IMR-90 (cell line): ENCODE data around the gene ARHGAP10. TPM values are rescaled to one million over a fixed set of nuclear protein-coding genes. Genes with fewer than 3 reads are reported as not detected.

Experiments used
- ATAC-seq: fragments of 200-7000 bp; cut with Tn5 transposase; 2 replicates; pipeline ENCODE4 v1.9.1; 2020; ENCODE audit warnings: low read depth, mild to moderate bottlenecking, moderate library complexity
- BruUV-seq: library from RNA; stranded (reverse); fragments of 400-500 nt; replicated peaks from 2 replicates; lab custom pipeline; 2021; lab: Mats Ljungman, UMichigan
- CTCF ChIA-PET: fragments of 300-600 bp; formaldehyde crosslinking; extraction: SDS; loops from one replicate; lab custom pipeline; 2021; ENCODE audit warnings: antibody characterized with exemption; lab: Yijun Ruan, JAX
- POLR2A ChIA-PET: fragments of 300-600 bp; sonication (Branson Sonifier 250); formaldehyde crosslinking; loops from one replicate; lab custom pipeline; 2022; ENCODE audit warnings: antibody characterized with exemption; ENCODE audit not compliant: unreplicated experiment; lab: Charles Lee
- DNase-seq: peaks from one replicate; pipeline ENCODE4 v3.0.0; 2013
- H2AFZ ChIP-seq: replicated peaks from 2 replicates; pipeline ENCODE3; 2013; ENCODE audit warnings: low read length, mild to moderate bottlenecking; ENCODE audit not compliant: poor library complexity
- H2AK5ac ChIP-seq: 2 replicates; pipeline ENCODE4 v1.6.1; 2013; ENCODE audit warnings: low read depth, low read length, inconsistent platforms
- H2AK9ac ChIP-seq: replicated peaks from 2 replicates; pipeline ENCODE3; 2013; ENCODE audit warnings: mild to moderate bottlenecking, low read depth, low read length, moderate library complexity; ENCODE audit not compliant: poor library complexity
- H2BK120ac ChIP-seq: 2 replicates; pipeline ENCODE4 v1.6.1; 2013; ENCODE audit warnings: low read depth, low read length, inconsistent platforms
- H2BK15ac ChIP-seq: 3 replicates; pipeline ENCODE4 v1.6.1; 2013; ENCODE audit warnings: low read depth, low read length, inconsistent platforms
- H2BK20ac ChIP-seq: 2 replicates; pipeline ENCODE4 v1.6.1; 2013; ENCODE audit warnings: low read depth, mild to moderate bottlenecking, inconsistent platforms, low read length, moderate library complexity
- H2BK5ac ChIP-seq: 2 replicates; pipeline ENCODE4 v1.6.1; 2013; ENCODE audit warnings: mild to moderate bottlenecking, low read depth, low read length, inconsistent platforms; ENCODE audit not compliant: poor library complexity, severe bottlenecking
- H3K14ac ChIP-seq: replicated peaks from 2 replicates; pipeline ENCODE4 v1.6.1; 2013; ENCODE audit warnings: low read depth, low read length, inconsistent platforms
- H3K18ac ChIP-seq: 2 replicates; pipeline ENCODE4 v1.6.1; 2013; ENCODE audit warnings: low read depth, low read length, control low read depth
- H3K23ac ChIP-seq: 2 replicates; pipeline ENCODE4 v1.6.1; 2013; ENCODE audit warnings: low read depth, low read length, inconsistent platforms
- H3K27ac ChIP-seq: 2 replicates; pipeline ENCODE4 v1.5.1; 2013; ENCODE audit warnings: mild to moderate bottlenecking, control low read depth, low read length; ENCODE audit not compliant: insufficient read depth
- H3K27me3 ChIP-seq: 2 replicates; pipeline ENCODE4 v1.6.1; 2013; ENCODE audit warnings: low read length; ENCODE audit not compliant: control insufficient read depth, insufficient read depth
- H3K36me3 ChIP-seq: 2 replicates; pipeline ENCODE4 v1.6.1; 2013; ENCODE audit warnings: low read length, mixed read lengths; ENCODE audit not compliant: control insufficient read depth, insufficient read depth
- H3K4ac ChIP-seq: 2 replicates; pipeline ENCODE4 v1.6.1; 2013; ENCODE audit warnings: low read depth, low read length, inconsistent platforms
- H3K4me1 ChIP-seq: 2 replicates; pipeline ENCODE4 v1.6.1; 2013; ENCODE audit warnings: low read length, mixed read lengths; ENCODE audit not compliant: control insufficient read depth, insufficient read depth
- H3K4me2 ChIP-seq: 2 replicates; pipeline ENCODE4 v1.6.1; 2013; ENCODE audit warnings: low read depth, mild to moderate bottlenecking, control low read depth, low read length, moderate library complexity
- H3K4me3 ChIP-seq: 2 replicates; pipeline ENCODE4 v1.5.1; 2013; ENCODE audit warnings: low read depth, mild to moderate bottlenecking, control low read depth, low read length, moderate library complexity; ENCODE audit not compliant: insufficient read depth
- H3K56ac ChIP-seq: 2 replicates; pipeline ENCODE4 v1.6.1; 2013; ENCODE audit warnings: low read length, inconsistent platforms; ENCODE audit not compliant: insufficient read depth; ENCODE audit errors: extremely low read depth
- H3K79me1 ChIP-seq, 2 experiments: 2 replicates each; pipeline ENCODE4 v1.6.1; 2013; ENCODE audit warnings: low read length in 2 of 2, inconsistent platforms in 1 of 2, low read depth in 1 of 2
- H3K9ac ChIP-seq: 2 replicates; pipeline ENCODE4 v1.6.1; 2013; ENCODE audit warnings: low read depth, low read length, control low read depth
- H3K9me1 ChIP-seq: 2 replicates; pipeline ENCODE4 v1.6.1; 2013; ENCODE audit warnings: low read length, inconsistent platforms; ENCODE audit not compliant: insufficient read depth
- H3K9me3 ChIP-seq: 2 replicates; pipeline ENCODE4 v1.6.1; 2013; ENCODE audit warnings: low read length; ENCODE audit not compliant: control insufficient read depth, insufficient read depth
- H4K20me1 ChIP-seq: 2 replicates; pipeline ENCODE4 v1.6.1; 2013; ENCODE audit warnings: low read length, inconsistent platforms; ENCODE audit not compliant: insufficient read depth
- H4K5ac ChIP-seq: 2 replicates; pipeline ENCODE4 v1.6.1; 2013; ENCODE audit warnings: mild to moderate bottlenecking, low read depth, low read length, control low read depth
- H4K8ac ChIP-seq, 2 experiments: 2 replicates each; pipeline ENCODE4 v1.6.1; 2013; ENCODE audit warnings: low read depth in 2 of 2, low read length in 2 of 2, control low read depth in 1 of 2, inconsistent platforms in 1 of 2
- H4K91ac ChIP-seq: 2 replicates; pipeline ENCODE4 v1.6.1; 2013; ENCODE audit warnings: low read depth, low read length, inconsistent platforms; ENCODE audit not compliant: insufficient read depth
- FOS ChIP-seq: fragments of 150-350 bp; IDR thresholded peaks from 2 replicates; pipeline ENCODE4 v1.6.1; 2016; ENCODE audit warnings: low read depth, low read length
- MAFK ChIP-seq: IDR thresholded peaks from 2 replicates; pipeline ENCODE4 v1.6.1; 2012; ENCODE audit warnings: low read depth, low read length, improper control_type of control experiment
- MAZ ChIP-seq: IDR thresholded peaks from 2 replicates; pipeline ENCODE4 v1.6.1; 2012; ENCODE audit warnings: low read depth, mild to moderate bottlenecking, low read length, improper control_type of control experiment, moderate library complexity, borderline replicate concordance
- RAD21 ChIP-seq: IDR thresholded peaks from 2 replicates; pipeline ENCODE4 v1.6.1; 2012; ENCODE audit warnings: low read length, improper control_type of control experiment
- RCOR1 ChIP-seq: IDR thresholded peaks from 2 replicates; pipeline ENCODE4 v1.6.1; 2012; ENCODE audit warnings: mild to moderate bottlenecking, low read length, improper control_type of control experiment; ENCODE audit not compliant: insufficient replicate concordance
- RFX5 ChIP-seq: IDR thresholded peaks from 2 replicates; pipeline ENCODE4 v1.8.0; 2012; ENCODE audit warnings: low read depth, mild to moderate bottlenecking, low read length, moderate library complexity
- WGBS, 2 experiments: methylation state at CpG; one replicate each; pipeline versions ENCODE4 v1.1.5 to v1.1.7; 2013; ENCODE audit warnings: missing lambda C conversion rate in 2 of 2; ENCODE audit not compliant: insufficient read length in 1 of 2; ENCODE audit errors: extremely low coverage in 2 of 2; 5-methylcytosine and 5-hydroxymethylcytosine counted together
- dilution Hi-C: fragments of 300-500 bp; cut with HindIII; formaldehyde crosslinking; loops from one replicate; pipeline ENCODE4 v1.14.3; 2018; ENCODE audit warnings: low sequenced_read_pairs; ENCODE audit not compliant: unreplicated experiment
- in situ Hi-C: fragments of 300-500 bp; cut with MboI; formaldehyde crosslinking; loops from 3 replicates; pipeline ENCODE4 v1.14.3; 2019; ENCODE audit warnings: low sequenced_read_pairs, inconsistent platforms, mixed read lengths
- intact Hi-C: fragments of 100-400 bp; cut with micrococcal nuclease; formaldehyde crosslinking; loops from 2 replicates; pipeline ENCODE4 v1.10.0; 2022
- polyA plus RNA-seq, 3 experiments: library from polyadenylated mRNA; depleted of rRNA; stranded (reverse); fragments of >200 nt; gene quantifications; 2 replicates each; pipeline ENCODE4 v1.2.3, GENCODE V29; 2012; ENCODE audit warnings: low replicate concordance in 1 of 3
- total RNA-seq: library from RNA; depleted of rRNA; stranded (reverse); fragments of >200 nt; gene quantifications from 2 replicates; pipeline ENCODE4 v1.2.3, GENCODE V29; 2012
- TF ChIP-seq, protein P1 (sequence below): fragments of 150-350 bp; IDR thresholded peaks from 2 replicates; pipeline ENCODE4 v1.6.1; 2016; ENCODE audit warnings: low read depth, mild to moderate bottlenecking, low read length, moderate library complexity, borderline replicate concordance

The ARHGAP10 gene
- total and polyA plus RNA-seq, 2 of the 4 experiments (the other 2 are of a cell fraction): 27.1 to 29.4 TPM

DNA sequence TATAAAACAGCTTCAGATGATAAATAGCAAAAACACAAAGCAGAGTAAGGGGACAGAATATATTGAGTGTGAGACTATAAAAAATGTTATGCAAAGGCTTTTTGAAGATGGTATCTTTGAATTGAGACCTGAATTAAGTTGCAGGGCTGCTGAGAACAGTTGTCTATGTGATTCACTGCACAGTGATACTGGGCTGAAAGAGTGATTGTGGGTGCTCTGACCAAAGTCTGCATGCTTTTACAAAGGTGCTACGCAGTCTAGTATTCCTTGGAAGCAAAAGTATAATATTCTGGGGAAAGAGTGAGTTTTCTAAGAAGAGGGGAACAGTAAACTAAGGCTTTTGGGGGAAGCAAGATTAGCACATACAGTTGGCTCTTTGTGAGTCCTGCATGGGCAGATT, 234.0 kb downstream of the ARHGAP10 start:
- Histone ChIP-seq H3K27ac (no peak overlapping the region), H4K20me1 (no peaks in the 10 kb centered on the region), H4K91ac (no peak overlapping the region), H3K14ac (no peak overlapping the region), H3K36me3 (peaks cover 7% of the 10 kb centered on the region), H2BK15ac (no peak overlapping the region), H2AFZ (no peak overlapping the region), H3K4me3 (no peak overlapping the region), H3K4me2 (no peak overlapping the region), H2AK5ac (no peak overlapping the region), H4K8ac (no peak overlapping the region), H3K18ac (no peak overlapping the region), H3K79me1 (peaks cover 17 to 23% of the 10 kb centered on the region in 2 experiments), H3K9me1 (peaks cover 6% of the 10 kb centered on the region; the same call in 1 of the 2 replicates), H3K9ac (no peak overlapping the region), H3K4ac (no peak overlapping the region), H2BK120ac (no peak overlapping the region), H2BK20ac (no peak overlapping the region), H3K9me3 (no peaks in the 10 kb centered on the region), H3K27me3 (no peaks in the 10 kb centered on the region), H4K5ac (no peak overlapping the region), H3K56ac (no peak overlapping the region), H3K23ac (no peak overlapping the region), H2BK5ac (no peak overlapping the region), H3K4me1 (peaks cover 15% of the 10 kb centered on the region), H2AK9ac (no peak overlapping the region)
- TF ChIP-seq RFX5 (no peak), MAFK (no peak), MAZ (no peak), FOS (no peak), RCOR1 (no peak), RAD21 (no peak)
- TF ChIP-seq, protein P1, sequence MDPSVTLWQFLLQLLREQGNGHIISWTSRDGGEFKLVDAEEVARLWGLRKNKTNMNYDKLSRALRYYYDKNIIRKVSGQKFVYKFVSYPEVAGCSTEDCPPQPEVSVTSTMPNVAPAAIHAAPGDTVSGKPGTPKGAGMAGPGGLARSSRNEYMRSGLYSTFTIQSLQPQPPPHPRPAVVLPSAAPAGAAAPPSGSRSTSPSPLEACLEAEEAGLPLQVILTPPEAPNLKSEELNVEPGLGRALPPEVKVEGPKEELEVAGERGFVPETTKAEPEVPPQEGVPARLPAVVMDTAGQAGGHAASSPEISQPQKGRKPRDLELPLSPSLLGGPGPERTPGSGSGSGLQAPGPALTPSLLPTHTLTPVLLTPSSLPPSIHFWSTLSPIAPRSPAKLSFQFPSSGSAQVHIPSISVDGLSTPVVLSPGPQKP: no peak
- intact Hi-C loops: no loop called here
- in situ Hi-C loops: no loop called here
- no peak for DNase-seq
- WGBS, 2 experiments: no CpG with 5 or more reads among the region's 1 CpG
- no peak for ATAC-seq
- ChIA-PET CTCF (no interaction called here), POLR2A (no interaction called here)
- BruUV-seq: no TSS peak
- dilution Hi-C loops: no loop called here
